HG02885 (cell line): ENCODE data around the gene PTPN11.

Experiments
- ATAC-seq: cut with Tn5 transposase; IDR thresholded peaks from one replicate; pipeline ENCODE4 v1.9.1; 2021; ENCODE audit warnings: mild to moderate bottlenecking; ENCODE audit not compliant: unreplicated experiment, poor library complexity

PTPN11 gene

DNA sequence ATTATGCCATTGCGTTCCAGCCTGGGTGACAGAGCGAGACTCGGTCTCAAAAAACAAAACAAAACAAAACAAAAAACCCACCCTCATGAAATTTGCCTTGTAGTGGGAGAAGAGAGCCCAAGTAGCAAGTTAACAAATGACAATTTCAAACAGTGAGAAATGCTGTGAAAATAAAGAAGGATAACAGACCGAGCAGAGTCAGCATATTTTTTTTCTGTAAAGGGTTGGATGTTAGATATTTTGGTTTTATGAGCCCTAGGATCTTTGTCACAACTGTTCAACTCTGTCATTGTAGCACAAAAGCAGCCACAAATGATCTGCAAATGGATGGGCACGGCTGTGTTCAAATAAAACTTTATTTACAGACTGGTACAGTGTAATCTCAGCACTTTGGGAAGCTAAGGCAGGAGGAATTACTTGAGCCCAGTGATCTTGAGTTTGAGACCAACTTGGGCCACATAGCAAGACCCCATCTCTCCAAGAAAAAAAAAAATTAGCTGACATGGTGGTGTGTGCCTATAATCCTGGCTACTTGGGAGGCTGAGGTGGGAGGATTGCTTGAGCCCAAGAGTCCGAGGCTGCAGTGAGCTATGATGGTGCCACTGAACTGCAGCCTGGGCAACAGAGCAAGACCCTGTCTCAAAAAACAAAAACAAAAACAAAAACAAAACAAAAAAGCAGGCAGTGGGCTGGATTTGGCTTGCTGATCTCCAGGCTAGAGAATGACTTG is 117.1 kb downstream of the PTPN11 start:
- no peak for ATAC-seq

DNA sequence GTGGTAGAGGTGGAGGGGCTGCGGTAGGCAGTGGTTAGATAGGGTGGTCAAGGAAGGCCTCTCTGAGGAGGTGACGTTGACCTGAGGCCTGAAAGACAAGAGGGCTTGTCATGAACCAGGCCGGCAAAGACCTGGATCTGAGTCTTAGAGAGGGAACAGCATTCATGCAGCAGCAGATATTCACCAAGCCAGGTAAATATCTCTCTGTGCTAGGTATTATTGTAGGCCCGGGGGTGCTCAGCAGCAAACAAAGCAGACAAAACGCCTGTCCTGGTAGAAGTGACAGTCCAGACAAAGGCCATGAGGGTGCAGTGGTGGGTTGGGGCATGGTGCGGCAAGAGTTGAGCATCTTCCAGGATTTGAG is 117.6 kb downstream of the PTPN11 start:
- ATAC-seq, result no peak

DNA sequence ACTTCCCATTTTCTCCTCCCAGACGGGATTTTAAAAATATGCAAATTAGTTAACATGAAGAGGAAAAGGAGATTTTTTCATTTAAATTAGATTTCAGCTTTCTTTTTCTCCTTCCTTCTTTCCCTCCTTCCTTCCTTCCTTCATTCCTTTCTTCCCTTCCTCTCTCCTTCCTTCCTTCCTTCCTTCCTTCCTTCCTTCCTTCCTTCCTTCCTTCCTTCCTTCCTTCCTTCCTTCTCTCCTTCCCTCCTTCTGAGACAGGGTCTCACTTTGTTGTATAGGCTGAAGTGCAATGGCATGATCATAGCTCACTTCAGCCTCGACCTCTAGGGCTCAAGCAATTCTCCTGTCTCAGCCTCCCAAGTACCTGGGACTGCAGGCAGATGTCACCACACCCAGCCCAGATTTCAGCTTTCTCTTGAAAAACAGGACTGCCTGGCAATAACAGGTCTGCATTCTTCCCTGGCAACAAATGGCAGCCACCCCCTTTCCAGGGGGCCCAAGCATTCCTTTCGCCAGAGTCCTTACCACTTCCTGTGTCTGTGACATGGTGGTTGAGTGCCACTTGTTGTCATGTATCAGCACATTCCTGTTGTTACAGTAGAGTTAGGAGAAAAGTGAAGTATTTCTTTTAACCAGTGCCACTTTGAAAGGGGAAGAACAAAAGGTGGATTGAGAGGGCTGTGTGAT is 119.1 kb downstream of the PTPN11 start:
- ATAC-seq, result no peak

DNA sequence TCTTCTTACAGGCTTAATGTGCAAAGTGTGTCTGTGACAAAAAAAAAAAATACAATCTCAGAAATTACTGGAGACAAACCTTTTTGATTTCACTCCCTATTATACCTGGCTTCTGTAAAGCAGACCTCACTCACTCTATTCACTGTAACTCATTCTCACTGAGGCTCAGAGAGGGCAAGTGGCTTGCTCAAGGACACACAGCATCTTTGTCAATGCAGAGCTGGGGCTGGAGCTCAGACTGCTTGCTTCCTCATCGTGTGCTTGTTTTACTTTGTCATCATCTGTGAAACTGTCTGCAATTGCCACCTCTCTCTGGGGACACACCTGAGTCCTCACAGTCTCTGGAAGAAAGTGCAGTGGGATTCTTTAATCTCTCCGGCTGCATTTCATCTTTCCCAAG is 120.0 kb downstream of the PTPN11 start:
- ATAC-seq, result no peak

GRCh38 chr12:112539221-112539620 is 120.5 kb downstream of the PTPN11 start:
- ATAC-seq, result no peak

DNA sequence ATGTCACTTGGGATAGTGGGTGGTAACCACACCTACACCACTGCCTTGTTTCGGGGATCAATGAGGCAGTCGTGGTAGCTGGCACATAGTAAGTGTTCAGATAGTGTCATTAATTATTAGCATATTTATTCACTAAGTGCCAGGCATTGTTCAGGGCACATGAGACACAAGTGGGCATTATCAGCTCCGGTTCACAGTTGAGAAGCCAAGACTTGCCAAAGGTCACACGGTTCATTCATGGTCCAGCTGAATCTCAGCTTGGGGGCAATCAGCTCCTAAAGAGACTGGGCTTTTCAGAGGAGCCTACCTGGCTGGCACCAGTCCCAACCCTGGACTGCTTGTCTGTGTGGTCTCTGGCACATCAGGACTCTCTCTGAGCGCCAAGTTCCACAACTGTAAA is 121.3 kb downstream of the PTPN11 start:
- ATAC-seq, result no peak

GRCh38 chr12:112543751-112544150 is 125.0 kb downstream of the PTPN11 start:
- no peak for ATAC-seq

DNA sequence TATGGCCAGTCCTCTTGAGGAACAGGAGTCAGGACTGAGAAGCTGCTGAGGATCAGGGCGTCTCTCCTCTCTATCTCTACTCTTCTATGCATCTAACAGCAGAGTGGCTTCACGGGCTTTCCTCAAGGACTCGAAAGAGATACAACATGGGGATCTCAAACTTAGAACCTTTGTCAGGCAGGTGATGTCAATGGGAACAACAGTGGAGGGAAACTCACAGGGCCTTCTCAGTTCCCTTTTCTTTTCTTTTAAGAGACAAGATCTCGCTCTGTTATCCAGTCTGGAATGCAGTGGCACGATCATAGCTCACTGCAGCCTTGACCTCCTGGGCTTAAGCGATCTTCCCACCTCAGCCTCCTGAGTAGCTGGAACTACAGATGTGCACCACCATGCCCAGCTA is 127.6 kb downstream of the PTPN11 start:
- no peak for ATAC-seq

- ATAC-seq, result no peak
Observed at GRCh38 chr12:112546996-112547395, 128.2 kb downstream of the PTPN11 start.

- ATAC-seq, result no peak
Observed at GRCh38 chr12:112549031-112549430, 130.3 kb downstream of the PTPN11 start.

- no peak for ATAC-seq
Observed at GRCh38 chr12:112551681-112552080, 132.9 kb downstream of the PTPN11 start.

GRCh38 chr12:112555621-112556233 is 137.0 kb downstream of the PTPN11 start:
- ATAC-seq, result no peak

DNA sequence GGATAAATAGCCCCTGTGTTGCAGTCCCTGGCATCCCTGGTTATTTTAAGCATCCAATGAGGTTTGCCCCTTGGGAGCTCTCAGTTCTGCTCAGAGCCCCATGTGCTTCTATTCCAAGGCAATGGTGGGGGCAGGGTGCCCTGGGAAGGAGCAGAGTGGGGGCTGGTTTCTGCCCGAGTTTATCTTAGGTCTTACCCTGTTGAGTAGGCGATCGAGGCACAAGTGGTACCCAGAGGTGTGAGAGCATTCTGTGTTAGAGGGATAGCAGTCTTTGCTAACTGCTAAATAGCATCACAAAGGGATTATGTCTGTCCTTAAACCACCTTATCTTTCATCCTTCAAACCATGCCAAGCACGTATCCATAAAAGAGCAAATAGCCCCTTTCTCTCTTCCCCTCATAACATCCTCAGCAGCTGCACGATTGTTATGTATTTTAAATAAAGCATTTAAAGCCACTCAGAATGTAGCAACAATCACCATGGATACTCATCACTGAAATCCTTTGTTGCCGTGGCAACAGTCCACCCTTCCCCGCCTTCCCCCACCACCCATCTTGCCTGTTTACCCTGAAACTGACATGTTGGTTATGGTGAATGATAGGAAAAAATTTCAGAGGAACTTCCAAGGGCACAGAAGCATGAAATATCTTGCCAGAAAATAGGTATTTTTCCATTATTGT is 139.3 kb downstream of the PTPN11 start:
- ATAC-seq, result no peak
